HG03108 (cell line): ENCODE measurements around the gene AMACR.
"Not testable (repeated sequence)": the region's sequence is repeated elsewhere in the genome, so short reads cannot be mapped to it uniquely, and the experiment has no call there.

Experiments used
- ATAC-seq: cut with Tn5 transposase; IDR thresholded peaks from one replicate; pipeline ENCODE4 v1.9.1; 2021; ENCODE audit warnings: moderate library complexity; ENCODE audit not compliant: unreplicated experiment

AMACR gene

GRCh38 chr5:33969572-33970452 lies 38.0 kb downstream of the AMACR start:
- peak; percentile 49 for ATAC-seq

DNA sequence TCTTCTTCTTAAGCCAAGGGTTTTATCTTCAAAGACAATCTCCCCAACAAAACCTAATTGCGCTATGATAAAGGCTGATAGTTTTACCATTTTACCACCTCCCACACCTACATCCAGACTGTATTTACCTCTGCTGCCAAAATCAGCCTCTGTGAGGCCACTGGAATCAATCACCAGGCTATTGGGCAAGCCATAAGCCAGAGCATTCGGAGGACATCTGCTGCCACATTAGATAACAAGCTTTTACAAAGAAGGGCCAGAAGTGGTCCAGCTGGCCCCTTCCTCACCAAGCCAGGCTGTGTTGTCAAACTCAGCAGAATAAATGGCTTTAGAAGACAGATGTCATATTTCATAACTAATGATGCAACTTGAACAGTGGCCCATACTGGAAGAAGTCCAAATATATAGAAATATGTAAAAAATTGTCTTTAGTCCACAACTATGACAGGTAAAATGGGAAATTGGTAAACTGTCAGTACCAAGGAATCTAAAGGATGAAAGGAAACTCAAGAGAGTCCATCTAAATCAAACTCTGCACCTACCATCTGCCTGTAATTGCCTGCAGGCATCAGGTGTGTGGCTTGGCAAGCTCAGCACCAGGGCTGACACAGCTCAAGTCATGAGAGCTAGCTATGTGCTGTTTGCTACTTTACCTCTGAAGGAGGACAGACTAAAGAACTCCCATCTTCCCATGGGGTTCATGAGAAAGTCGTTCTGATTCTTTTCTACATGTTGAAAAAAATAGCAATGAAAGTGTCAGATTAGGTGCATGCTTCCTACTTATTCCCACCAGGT lies 39.4 kb downstream of the AMACR start:
- no peak for ATAC-seq

DNA sequence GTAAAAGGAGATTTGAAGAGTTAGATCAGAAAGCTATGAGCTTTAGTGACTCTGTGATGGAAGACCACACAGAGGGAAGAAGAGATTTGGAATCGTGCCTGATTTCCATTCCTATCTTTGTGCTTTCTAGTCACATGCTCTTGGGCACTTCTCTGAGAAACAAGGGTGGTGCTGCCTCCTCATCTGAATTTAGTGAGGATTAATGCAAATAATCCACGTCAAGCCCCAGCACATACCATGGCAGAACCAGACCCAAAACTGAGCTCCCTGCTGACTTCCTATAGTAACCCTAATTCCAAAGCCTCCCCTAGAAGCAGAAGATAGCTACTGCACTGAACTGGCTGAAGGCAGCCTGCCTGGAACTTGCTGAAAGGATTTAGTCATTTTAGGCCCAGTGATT lies 41.0 kb downstream of the AMACR start:
- no peak for ATAC-seq

GRCh38 chr5:33964132-33964700 lies 43.6 kb downstream of the AMACR start:
- no peak for ATAC-seq

DNA sequence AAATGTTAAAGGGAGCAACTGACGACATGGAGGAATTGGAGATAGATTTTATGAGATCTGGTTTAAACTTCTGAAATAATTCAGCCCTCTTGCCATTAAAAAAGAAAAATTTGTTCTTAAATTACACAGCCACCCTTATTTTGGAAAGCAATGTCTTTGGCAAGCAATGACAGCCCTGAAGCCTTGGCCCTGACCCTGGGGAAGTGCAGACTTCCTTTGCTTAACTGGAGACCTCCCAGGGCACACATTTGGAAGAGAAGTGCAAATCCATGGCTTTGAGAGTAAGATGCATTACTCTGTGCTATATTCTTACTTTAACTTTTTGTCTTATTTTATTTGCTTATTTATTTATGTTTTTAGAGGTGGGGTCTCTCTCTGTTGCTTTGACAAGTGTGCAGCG lies 49.7 kb downstream of the AMACR start:
- ATAC-seq, result no peak

GRCh38 chr5:33957577-33958150 lies 50.2 kb downstream of the AMACR start:
- no peak for ATAC-seq

GRCh38 chr5:33952175-33952574 lies 55.7 kb downstream of the AMACR start:
- not testable (repeated sequence) for ATAC-seq

- ATAC-seq, result no peak
Measured at GRCh38 chr5:33944543-33945132, 63.2 kb downstream of the AMACR start.

- ATAC-seq, result no peak
Measured at GRCh38 chr5:33941090-33941489, 66.8 kb downstream of the AMACR start.

DNA sequence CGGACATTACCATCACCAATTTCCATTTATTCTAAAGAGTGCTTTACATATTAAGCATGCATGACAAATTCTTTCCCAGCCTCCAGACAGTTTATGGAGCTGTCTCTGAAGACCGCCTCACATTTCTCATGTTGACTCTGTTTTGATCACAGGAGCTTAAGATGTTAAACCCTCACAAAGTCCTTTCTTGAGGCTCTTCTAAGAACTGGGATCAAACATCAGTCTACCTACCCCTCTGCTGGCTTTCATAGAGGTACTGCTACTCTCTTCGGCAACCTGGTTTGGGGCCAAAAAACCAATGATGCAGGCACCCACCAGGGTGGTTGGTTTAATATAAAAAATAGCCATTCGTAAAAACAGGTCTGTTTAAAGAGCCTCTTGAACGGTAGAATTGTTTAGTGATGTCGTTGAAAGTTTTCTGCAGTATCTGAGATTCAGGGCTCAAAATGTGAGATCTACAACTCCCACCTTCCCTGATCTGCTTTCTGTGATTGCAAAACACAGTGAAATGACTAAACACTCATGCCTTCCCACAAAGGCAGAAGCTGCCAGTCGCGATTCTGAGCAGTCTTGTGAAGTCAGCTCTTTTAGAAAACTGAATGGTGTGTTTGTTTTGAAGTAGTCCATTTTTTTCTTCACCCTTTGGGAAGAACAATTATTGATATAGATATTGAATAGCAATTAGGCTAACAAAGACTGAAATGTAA lies 68.1 kb downstream of the AMACR start:
- no peak for ATAC-seq

GRCh38 chr5:33938881-33939280 lies 69.0 kb downstream of the AMACR start:
- no peak for ATAC-seq

DNA sequence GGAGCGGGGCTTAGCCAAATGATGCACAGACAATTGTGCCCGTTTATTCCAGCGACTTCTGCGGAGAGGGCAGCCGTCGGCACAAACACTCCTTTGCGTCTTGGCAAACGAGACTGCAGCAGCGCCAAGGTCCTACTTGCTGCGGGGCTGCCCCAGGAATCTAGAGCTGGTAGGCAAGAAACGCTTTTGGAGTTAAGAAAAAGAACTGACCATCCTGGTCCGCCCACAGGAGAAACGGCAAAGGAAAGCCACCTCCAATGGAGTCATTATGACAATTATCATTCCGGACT lies 69.4 kb downstream of the AMACR start:
- no peak for ATAC-seq

DNA sequence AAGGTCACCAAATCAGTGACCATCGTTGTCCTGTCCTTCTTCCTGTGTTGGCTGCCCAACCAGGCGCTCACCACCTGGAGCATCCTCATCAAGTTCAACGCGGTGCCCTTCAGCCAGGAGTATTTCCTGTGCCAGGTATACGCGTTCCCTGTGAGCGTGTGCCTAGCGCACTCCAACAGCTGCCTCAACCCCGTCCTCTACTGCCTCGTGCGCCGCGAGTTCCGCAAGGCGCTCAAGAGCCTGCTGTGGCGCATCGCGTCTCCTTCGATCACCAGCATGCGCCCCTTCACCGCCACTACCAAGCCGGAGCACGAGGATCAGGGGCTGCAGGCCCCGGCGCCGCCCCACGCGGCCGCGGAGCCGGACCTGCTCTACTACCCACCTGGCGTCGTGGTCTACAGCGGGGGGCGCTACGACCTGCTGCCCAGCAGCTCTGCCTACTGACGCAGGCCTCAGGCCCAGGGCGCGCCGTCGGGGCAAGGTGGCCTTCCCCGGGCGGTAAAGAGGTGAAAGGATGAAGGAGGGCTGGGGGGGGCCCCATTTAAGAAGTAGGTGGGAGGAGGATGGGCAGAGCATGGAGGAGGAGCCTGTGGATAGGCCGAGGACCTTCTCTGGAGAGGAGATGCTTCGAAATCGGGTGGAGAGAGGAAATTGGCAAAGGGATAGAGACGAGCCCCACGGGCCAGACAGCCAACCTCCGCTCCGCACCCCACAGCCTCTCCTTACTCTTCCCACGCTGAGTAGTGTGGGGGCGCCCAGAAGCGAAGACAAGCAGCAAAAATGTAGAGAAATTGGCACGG lies 69.9 kb downstream of the AMACR start:
- ATAC-seq, result no peak

DNA sequence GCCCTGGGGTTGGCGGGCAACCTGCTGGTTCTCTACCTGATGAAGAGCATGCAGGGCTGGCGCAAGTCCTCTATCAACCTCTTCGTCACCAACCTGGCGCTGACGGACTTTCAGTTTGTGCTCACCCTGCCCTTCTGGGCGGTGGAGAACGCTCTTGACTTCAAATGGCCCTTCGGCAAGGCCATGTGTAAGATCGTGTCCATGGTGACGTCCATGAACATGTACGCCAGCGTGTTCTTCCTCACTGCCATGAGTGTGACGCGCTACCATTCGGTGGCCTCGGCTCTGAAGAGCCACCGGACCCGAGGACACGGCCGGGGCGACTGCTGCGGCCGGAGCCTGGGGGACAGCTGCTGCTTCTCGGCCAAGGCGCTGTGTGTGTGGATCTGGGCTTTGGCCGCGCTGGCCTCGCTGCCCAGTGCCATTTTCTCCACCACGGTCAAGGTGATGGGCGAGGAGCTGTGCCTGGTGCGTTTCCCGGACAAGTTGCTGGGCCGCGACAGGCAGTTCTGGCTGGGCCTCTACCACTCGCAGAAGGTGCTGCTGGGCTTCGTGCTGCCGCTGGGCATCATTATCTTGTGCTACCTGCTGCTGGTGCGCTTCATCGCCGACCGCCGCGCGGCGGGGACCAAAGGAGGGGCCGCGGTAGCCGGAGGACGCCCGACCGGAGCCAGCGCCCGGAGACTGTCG lies 70.7 kb downstream of the AMACR start:
- no peak for ATAC-seq

DNA sequence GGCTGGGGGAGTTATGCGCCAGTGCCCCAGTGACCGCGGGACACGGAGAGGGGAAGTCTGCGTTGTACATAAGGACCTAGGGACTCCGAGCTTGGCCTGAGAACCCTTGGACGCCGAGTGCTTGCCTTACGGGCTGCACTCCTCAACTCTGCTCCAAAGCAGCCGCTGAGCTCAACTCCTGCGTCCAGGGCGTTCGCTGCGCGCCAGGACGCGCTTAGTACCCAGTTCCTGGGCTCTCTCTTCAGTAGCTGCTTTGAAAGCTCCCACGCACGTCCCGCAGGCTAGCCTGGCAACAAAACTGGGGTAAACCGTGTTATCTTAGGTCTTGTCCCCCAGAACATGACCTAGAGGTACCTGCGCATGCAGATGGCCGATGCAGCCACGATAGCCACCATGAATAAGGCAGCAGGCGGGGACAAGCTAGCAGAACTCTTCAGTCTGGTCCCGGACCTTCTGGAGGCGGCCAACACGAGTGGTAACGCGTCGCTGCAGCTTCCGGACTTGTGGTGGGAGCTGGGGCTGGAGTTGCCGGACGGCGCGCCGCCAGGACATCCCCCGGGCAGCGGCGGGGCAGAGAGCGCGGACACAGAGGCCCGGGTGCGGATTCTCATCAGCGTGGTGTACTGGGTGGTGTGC lies 71.4 kb downstream of the AMACR start, which contains the start of gene RXFP3:
TSS of gene RXFP3 (plus strand) at position 6 of the 636 bp plus-strand sequence. CDS start at position 361, 355 bp downstream.
- no peak for ATAC-seq
